ENCODE results near the gene KLHL29. TPM values are rescaled to one million over a fixed set of nuclear protein-coding genes. Genes with fewer than 3 reads are reported as not detected.

Gene KLHL29
- total and polyA plus RNA-seq, 2 donors (not counting 3 experiments of a cell fraction or from before 2014, with no cell fraction given), result 4.6 to 12.7 TPM

DNA sequence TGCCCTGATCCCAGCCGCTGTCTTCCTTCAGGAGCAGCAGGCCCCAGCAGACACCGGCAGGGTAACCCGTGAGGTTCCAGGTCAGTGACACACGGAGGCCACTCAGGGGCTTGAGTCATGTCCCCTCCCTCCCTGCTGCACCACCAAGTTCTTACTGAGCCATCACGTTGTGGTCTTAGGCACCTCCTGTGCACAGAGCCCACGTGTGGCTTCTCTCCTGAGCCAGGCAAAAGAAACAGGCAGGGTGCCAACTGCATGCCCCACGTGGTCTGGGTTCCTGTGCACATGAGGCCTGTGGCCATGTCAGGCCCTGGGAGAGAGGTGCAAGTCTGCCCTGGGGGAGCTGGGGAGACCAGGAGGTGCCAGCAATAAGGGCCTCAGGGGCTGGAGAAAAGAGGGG is 264.8 kb downstream of the KLHL29 start:
- CTCF ChIA-PET, result no interaction called here
- dilution Hi-C loops (cut with MboI; ENCODE audit: extremely low pct_ligation_motif_present, low sequenced_read_pairs), result no loop called here
- Histone ChIP-seq H3K9me1 (replicated peaks; ENCODE audit: control insufficient read depth, extremely low read depth, insufficient read depth, low read length) (no peaks in the 10 kb centered on the region), H3K4me1 (ENCODE audit: control insufficient read depth, extremely low read depth, insufficient read depth, low read length) (no peaks in the 10 kb centered on the region), H3K9ac (replicated peaks; ENCODE audit: extremely low read depth, insufficient read depth, low read length) (no peak overlapping the region), H4K20me1 (replicated peaks; ENCODE audit: control insufficient read depth, extremely low read depth, insufficient read depth, low read length) (no peaks in the 10 kb centered on the region), H3K36me3 (ENCODE audit: control insufficient read depth in 2 of 2, extremely low read depth in 1 of 2, insufficient read depth in 2 of 2, low read length in 2 of 2) (no peaks in the 10 kb centered on the region), H3K4me3 (replicated peaks in 1 of 3; ENCODE audit: insufficient read depth in 1 of 3, low read depth in 1 of 3, low read length in 3 of 3) (no peak overlapping the region), H3K4me2 (ENCODE audit: insufficient read depth, low read length) (no peak overlapping the region), H3K9me3 (replicated peaks; ENCODE audit: control insufficient read depth, insufficient read depth, low read length) (no peaks in the 10 kb centered on the region), H2AFZ (ENCODE audit: low read depth, low read length) (no peak overlapping the region), H3K79me2 (ENCODE audit: control insufficient read depth, insufficient read depth, low read length) (no peaks in the 10 kb centered on the region), H3K27ac (ENCODE audit: insufficient read depth, low read depth, low read length) (no peak overlapping the region), H3K27me3 (ENCODE audit: control insufficient read depth in 2 of 2, insufficient read depth in 2 of 2, low read length in 2 of 2) (no peaks in the 10 kb centered on the region)
- no peak for FAIRE-seq
- DNase-seq (ENCODE audit: low read depth, low spot score), result peak; percentile 5
- POLR2A ChIA-PET, result no interaction called here
- TF ChIP-seq, protein P1, sequence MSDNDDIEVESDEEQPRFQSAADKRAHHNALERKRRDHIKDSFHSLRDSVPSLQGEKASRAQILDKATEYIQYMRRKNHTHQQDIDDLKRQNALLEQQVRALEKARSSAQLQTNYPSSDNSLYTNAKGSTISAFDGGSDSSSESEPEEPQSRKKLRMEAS (IDR thresholded peaks at IDR 0.05; ENCODE audit: insufficient read depth, insufficient read length), result no peak
- TF ChIP-seq FOS (IDR thresholded peaks at IDR 0.05; ENCODE audit: borderline replicate concordance, insufficient read depth, low read length) (no peak), GATA2 (IDR thresholded peaks at IDR 0.05; ENCODE audit: insufficient read depth, insufficient read length, low read depth, low read length) (no peak), POLR2AphosphoS5 (IDR thresholded peaks at IDR 0.05; ENCODE audit: insufficient read depth, low read depth, low read length) (no peak), EZH2 (IDR thresholded peaks at IDR 0.05; ENCODE audit: borderline replicate concordance, low read depth, low read length, severe bottlenecking) (no peak), MYC (IDR thresholded peaks at IDR 0.05; ENCODE audit: low read depth, low read length) (no peak), JUN (IDR thresholded peaks at IDR 0.05; ENCODE audit: borderline replicate concordance, insufficient read depth, insufficient read length, low read depth) (no peak), POLR2A (IDR thresholded peaks at IDR 0.05; ENCODE audit: low read depth, low read length) (no peak)
- TF ChIP-seq, protein P2, sequence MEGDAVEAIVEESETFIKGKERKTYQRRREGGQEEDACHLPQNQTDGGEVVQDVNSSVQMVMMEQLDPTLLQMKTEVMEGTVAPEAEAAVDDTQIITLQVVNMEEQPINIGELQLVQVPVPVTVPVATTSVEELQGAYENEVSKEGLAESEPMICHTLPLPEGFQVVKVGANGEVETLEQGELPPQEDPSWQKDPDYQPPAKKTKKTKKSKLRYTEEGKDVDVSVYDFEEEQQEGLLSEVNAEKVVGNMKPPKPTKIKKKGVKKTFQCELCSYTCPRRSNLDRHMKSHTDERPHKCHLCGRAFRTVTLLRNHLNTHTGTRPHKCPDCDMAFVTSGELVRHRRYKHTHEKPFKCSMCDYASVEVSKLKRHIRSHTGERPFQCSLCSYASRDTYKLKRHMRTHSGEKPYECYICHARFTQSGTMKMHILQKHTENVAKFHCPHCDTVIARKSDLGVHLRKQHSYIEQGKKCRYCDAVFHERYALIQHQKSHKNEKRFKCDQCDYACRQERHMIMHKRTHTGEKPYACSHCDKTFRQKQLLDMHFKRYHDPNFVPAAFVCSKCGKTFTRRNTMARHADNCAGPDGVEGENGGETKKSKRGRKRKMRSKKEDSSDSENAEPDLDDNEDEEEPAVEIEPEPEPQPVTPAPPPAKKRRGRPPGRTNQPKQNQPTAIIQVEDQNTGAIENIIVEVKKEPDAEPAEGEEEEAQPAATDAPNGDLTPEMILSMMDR (IDR thresholded peaks at IDR 0.05; ENCODE audit: extremely low read depth in 1 of 2, insufficient read depth in 1 of 2, low read depth in 1 of 2, low read length in 2 of 2), result no peak
- BruUV-seq (replicated peaks), result no TSS peak
- intact Hi-C loops (cut with micrococcal nuclease), result no loop called here

Measured in endothelial cell of umbilical vein (primary cell).